Adipocyte (in vitro differentiated cells): ENCODE data around the gene TTF2.

Experiments used
- DNase-seq: peaks from one replicate; pipeline ENCODE4 v3.0.0-alpha.2; 2015; ENCODE audit warnings: low read depth
- H3K27me3 ChIP-seq: replicated peaks from 2 replicates; pipeline ENCODE4 v1.7.0; 2013; ENCODE audit warnings: mild to moderate bottlenecking, low read length, moderate library complexity; ENCODE audit not compliant: control insufficient read depth, insufficient read depth
- H3K36me3 ChIP-seq: 2 replicates; pipeline ENCODE4 v1.7.0; 2013; ENCODE audit warnings: low read length, mild to moderate bottlenecking, moderate library complexity; ENCODE audit not compliant: control insufficient read depth, insufficient read depth, severe bottlenecking
- H3K4me1 ChIP-seq: 2 replicates; pipeline ENCODE4 v1.7.0; 2013; ENCODE audit warnings: mild to moderate bottlenecking, low read length, moderate library complexity; ENCODE audit not compliant: control insufficient read depth, insufficient read depth
- H3K4me3 ChIP-seq: 2 replicates; pipeline ENCODE4 v1.7.0; 2013; ENCODE audit warnings: mild to moderate bottlenecking, low read length, moderate library complexity
- H3K9ac ChIP-seq: 2 replicates; pipeline ENCODE4 v1.7.0; 2013; ENCODE audit warnings: mild to moderate bottlenecking, low read length, moderate library complexity
- H3K9me3 ChIP-seq: 2 replicates; pipeline ENCODE4 v1.7.0; 2013; ENCODE audit warnings: mild to moderate bottlenecking, low read length, moderate library complexity; ENCODE audit not compliant: control insufficient read depth

Gene TTF2

DNA sequence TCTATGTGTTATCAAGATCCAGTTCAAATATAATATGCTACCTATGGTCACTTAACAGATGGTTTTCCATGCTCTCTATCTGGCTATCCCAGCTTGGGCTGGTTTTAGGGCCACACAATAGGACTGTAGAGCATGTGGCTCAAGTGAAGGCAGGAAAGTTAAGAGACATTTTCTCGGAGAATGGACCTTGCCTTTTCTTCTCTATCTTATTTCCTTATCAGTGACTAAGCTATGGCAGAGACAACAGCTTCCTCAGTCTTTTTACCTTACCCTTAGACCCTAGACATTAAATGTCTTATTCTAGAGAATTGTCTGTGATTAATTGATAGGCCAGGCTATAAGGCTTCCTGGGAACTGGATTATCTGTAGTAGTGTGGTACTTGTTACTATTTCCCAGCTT lies 30.4 kb upstream of the TTF2 start:
- no peak for DNase-seq
- Histone ChIP-seq H3K4me1 (peaks cover 14% of the 10 kb centered on the region), H3K36me3 (no peaks in the 10 kb centered on the region), H3K9me3 (no peaks in the 10 kb centered on the region), H3K4me3 (no peak overlapping the region), H3K9ac (no peak overlapping the region), H3K27me3 (no peaks in the 10 kb centered on the region)

DNA sequence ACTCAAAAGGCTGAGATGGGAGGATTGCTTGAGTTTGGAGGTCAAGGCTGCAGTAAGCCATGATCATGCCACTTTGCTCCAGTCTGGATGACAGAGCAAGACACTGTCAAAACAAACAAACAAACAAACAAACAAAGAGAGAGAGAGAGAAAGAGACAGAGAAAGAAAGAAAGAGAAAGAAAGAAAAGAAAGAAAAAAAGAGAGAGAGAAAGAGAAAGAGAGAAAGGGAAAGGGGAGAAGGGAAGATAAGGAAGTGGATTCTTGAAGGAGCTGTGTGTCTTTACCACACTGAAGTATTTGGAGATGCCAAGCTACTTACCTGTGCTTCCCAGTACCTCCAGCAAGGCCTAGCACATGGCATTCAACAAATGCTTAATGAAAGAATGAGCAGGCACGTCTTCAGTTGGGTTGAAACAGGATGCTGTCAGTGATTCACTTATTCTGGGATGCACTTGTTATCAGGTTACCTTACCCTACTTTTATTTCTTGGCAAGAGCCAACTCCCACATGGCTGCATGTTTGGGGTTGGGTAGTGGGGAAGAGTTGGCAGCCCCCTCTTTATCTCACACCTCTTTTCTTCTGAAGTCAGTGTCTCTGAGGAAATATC lies 29.8 kb upstream of the TTF2 start:
- peaks cover 14% of the 10 kb centered on the region for H3K4me1 ChIP-seq
- no peaks in the 10 kb centered on the region for H3K27me3 ChIP-seq
- no peaks in the 10 kb centered on the region for H3K36me3 ChIP-seq
- H3K9ac ChIP-seq, result no peak overlapping the region
- no peaks in the 10 kb centered on the region for H3K9me3 ChIP-seq
- no peak overlapping the region for H3K4me3 ChIP-seq
- no peak for DNase-seq

GRCh38 chr1:117032266-117032665 lies 27.9 kb upstream of the TTF2 start:
- H3K9me3 ChIP-seq, result no peaks in the 10 kb centered on the region
- no peaks in the 10 kb centered on the region for H3K27me3 ChIP-seq
- DNase-seq, result no peak
- no peak overlapping the region for H3K9ac ChIP-seq
- no peaks in the 10 kb centered on the region for H3K36me3 ChIP-seq
- H3K4me3 ChIP-seq, result no peak overlapping the region
- peaks cover 5% of the 10 kb centered on the region for H3K4me1 ChIP-seq

DNA sequence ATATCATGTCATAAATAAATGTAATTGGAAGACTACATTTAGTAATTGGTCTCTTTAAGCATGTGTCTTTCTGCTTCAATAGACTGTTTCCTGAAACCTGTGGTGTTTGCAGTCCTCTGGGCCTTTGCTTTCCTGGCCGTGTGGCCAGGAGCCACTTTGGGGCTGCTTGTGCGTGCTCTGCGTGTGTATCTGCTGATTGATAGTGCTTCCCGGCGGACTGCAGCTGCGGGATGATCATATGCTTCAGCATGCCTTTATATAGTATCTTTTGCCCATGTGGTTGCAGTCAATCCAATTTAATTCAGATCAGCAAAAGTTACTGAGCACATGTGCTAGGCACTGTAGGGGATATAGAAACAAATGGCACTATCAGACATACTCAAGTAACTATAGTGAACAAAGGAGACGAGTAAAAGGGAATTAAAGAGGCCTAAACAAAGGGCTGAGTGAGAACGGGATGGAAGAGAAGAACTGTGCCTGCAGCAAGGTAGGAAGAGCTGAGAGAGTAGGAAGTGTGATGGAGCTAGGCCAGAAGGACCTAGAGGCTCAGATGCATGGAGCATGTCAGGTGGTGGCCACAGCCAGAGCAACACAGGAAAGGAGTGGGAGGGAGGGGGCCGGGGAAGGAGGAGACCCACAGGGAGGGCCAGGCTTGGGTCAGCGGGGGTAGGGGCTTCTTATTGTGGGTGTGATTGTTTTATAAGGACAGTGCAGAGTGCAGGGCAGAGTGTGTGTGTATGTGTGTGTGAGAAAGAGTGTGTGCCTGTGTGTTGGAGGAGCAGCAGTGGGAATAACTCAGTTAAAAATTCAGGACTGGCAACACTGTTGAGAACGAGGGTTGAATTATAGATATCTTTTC lies 27.2 kb upstream of the TTF2 start:
- no peak overlapping the region for H3K4me3 ChIP-seq
- H3K4me1 ChIP-seq, result peaks cover 5% of the 10 kb centered on the region
- H3K9ac ChIP-seq, result no peak overlapping the region
- no peaks in the 10 kb centered on the region for H3K27me3 ChIP-seq
- DNase-seq, result no peak
- H3K36me3 ChIP-seq, result no peaks in the 10 kb centered on the region
- no peaks in the 10 kb centered on the region for H3K9me3 ChIP-seq

GRCh38 chr1:117033772-117034171 lies 26.4 kb upstream of the TTF2 start:
- DNase-seq, result no peak
- no peaks in the 10 kb centered on the region for H3K9me3 ChIP-seq
- H3K4me3 ChIP-seq, result no peak overlapping the region
- peaks cover 5% of the 10 kb centered on the region for H3K4me1 ChIP-seq
- no peaks in the 10 kb centered on the region for H3K27me3 ChIP-seq
- H3K36me3 ChIP-seq, result no peaks in the 10 kb centered on the region
- H3K9ac ChIP-seq, result no peak overlapping the region

DNA sequence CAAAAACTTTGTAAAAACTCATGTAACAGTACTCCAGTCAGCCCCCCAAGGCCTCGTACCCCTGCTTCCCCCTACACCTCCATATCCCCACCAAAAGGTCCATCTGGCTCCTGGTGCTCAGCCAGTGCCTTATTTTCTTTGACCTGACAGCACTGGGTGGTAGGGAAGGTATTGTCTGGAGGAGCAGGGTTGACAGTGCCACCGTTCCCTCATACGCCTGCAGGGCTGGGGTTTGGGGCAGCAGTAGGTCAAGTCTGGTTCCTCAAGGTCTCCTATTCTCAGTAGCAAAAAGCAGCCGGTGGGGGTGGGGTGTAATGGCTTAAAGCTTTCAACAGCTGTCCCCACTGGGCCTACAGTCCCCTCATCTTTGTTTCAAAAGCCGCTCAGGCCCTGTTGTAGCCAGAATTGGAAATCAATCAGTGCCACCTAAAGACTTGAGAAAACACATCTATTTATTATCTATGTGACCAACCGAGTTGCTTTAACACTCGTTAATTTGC lies 25.3 kb upstream of the TTF2 start:
- peaks cover 5% of the 10 kb centered on the region for H3K4me1 ChIP-seq
- no peaks in the 10 kb centered on the region for H3K27me3 ChIP-seq

DNA sequence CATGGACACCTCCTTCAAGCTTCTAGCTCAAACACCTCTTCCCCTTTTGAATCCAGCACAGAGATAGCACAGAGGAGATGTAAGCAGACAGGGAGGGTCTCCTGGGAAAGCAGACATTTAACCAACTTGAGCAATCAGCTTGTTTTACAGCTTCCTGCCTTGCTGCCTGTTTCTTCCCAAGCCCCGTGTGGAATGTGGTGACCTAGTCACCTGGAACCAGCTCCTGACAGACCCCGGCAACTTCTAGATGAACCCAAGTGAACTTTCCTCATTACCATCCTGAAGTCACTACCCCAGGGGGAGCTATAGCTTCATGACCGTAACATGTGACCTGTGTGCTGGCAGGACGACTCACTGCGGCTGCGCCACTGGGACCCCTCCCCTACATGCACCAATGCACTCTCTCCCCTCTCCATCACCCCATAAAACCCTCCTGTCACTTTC lies 24.1 kb upstream of the TTF2 start:
- Histone ChIP-seq H3K27me3 (no peaks in the 10 kb centered on the region), H3K9me3 (no peaks in the 10 kb centered on the region), H3K4me3 (no peak overlapping the region), H3K9ac (no peak overlapping the region), H3K36me3 (no peaks in the 10 kb centered on the region), H3K4me1 (peaks cover 5% of the 10 kb centered on the region)
- no peak for DNase-seq

More for the DNA sequence above, 25.3 kb upstream of the TTF2 start:
- H3K36me3 ChIP-seq, result no peaks in the 10 kb centered on the region
- H3K4me3 ChIP-seq, result no peak overlapping the region
- H3K9me3 ChIP-seq, result no peaks in the 10 kb centered on the region
- no peak overlapping the region for H3K9ac ChIP-seq
- no peak for DNase-seq

- Histone ChIP-seq H3K36me3 (no peaks in the 10 kb centered on the region), H3K4me3 (no peak overlapping the region), H3K4me1 (peaks cover 5% of the 10 kb centered on the region), H3K27me3 (no peaks in the 10 kb centered on the region), H3K9me3 (peaks cover 10% of the 10 kb centered on the region), H3K9ac (no peak overlapping the region)
- DNase-seq, result peak; percentile 19
These were observed 22.3 kb upstream of the TTF2 start for GRCh38 chr1:117037802-117038201.

GRCh38 chr1:117038236-117038635 lies 21.9 kb upstream of the TTF2 start:
- no peaks in the 10 kb centered on the region for H3K27me3 ChIP-seq
- H3K9me3 ChIP-seq, result peaks cover 10% of the 10 kb centered on the region
- H3K36me3 ChIP-seq, result no peaks in the 10 kb centered on the region
- peaks cover 5% of the 10 kb centered on the region for H3K4me1 ChIP-seq
- H3K9ac ChIP-seq, result no peak overlapping the region
- no peak for DNase-seq
- no peak overlapping the region for H3K4me3 ChIP-seq

DNA sequence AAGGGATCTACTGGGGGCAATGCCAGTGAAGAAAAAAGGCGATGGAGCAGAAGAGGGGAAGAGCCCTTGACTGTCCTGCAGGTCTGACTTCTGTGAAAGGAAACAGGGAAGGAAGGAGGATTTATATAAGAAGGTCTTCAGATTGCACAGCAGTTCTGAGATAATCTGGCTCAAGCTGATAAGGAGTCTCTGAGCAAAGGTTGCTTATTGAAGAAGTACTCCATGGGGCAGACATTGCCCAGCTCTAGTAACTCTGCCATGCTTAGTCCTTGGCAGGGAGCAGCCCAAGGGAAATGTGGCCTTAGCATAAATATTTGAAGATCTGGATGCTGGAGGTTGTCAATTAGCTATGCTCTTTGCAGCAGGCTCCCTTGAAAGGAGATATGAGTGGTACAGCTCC lies 15.9 kb upstream of the TTF2 start:
- no peaks in the 10 kb centered on the region for H3K27me3 ChIP-seq
- no peak overlapping the region for H3K4me3 ChIP-seq
- no peak overlapping the region for H3K9ac ChIP-seq
- H3K4me1 ChIP-seq, result no peaks in the 10 kb centered on the region
- no peaks in the 10 kb centered on the region for H3K36me3 ChIP-seq
- DNase-seq, result no peak
- H3K9me3 ChIP-seq, result peaks cover 10% of the 10 kb centered on the region

GRCh38 chr1:117045644-117046043 lies 14.5 kb upstream of the TTF2 start:
- Histone ChIP-seq H3K4me1 (no peaks in the 10 kb centered on the region), H3K4me3 (no peak overlapping the region), H3K9me3 (peaks cover 10% of the 10 kb centered on the region), H3K36me3 (no peaks in the 10 kb centered on the region), H3K9ac (no peak overlapping the region), H3K27me3 (no peaks in the 10 kb centered on the region)
- DNase-seq, result peak; percentile 15
